ENCODE measurements around the gene CREBBP.

CREBBP gene

GRCh38 chr16:3922241-3922640 is 41.7 kb upstream of the CREBBP start:
- TF ChIP-seq CTCF (IDR thresholded peaks at IDR 0.05; ENCODE audit: low read length) (no peak), EZH2 (IDR thresholded peaks at IDR 0.05; ENCODE audit: borderline replicate concordance, low read length) (no peak)
- peaks cover 5% of the 10 kb centered on the region for H3K9me3 ChIP-seq (ENCODE audit: low read length)
- H3K36me3 ChIP-seq (ENCODE audit: insufficient read depth, low read length) = no peaks in the 10 kb centered on the region; the same call in 1 of the 2 replicates
- H3K9me2 ChIP-seq (ENCODE audit: low read depth, low read length) = no peaks in the 10 kb centered on the region
- H3K4me3 ChIP-seq (ENCODE audit: low read depth, low read length, poor library complexity, severe bottlenecking) = no peak overlapping the region
- no peaks in the 10 kb centered on the region for H4K20me1 ChIP-seq (ENCODE audit: insufficient read depth, low read length)
- H3F3A ChIP-seq (ENCODE audit: insufficient read depth, low read length) = no peaks in the 10 kb centered on the region
- no peak overlapping the region for H2AFZ ChIP-seq (ENCODE audit: low read length)
- no peaks in the 10 kb centered on the region for H3K79me2 ChIP-seq (ENCODE audit: insufficient read depth, low read length)
- H3K9ac ChIP-seq (ENCODE audit: low read length) = no peak overlapping the region
- peaks cover 16% of the 10 kb centered on the region; the same call in 1 of the 2 replicates for H3K27me3 ChIP-seq (ENCODE audit: insufficient read depth, low read length)
- no peak overlapping the region for H3K27ac ChIP-seq (ENCODE audit: low read depth, low read length, poor library complexity, severe bottlenecking)
- H3K4me2 ChIP-seq (ENCODE audit: low read length) = no peak overlapping the region
- H3K4me1 ChIP-seq (ENCODE audit: insufficient read depth, low read length, severe bottlenecking) = no peaks in the 10 kb centered on the region

DNA sequence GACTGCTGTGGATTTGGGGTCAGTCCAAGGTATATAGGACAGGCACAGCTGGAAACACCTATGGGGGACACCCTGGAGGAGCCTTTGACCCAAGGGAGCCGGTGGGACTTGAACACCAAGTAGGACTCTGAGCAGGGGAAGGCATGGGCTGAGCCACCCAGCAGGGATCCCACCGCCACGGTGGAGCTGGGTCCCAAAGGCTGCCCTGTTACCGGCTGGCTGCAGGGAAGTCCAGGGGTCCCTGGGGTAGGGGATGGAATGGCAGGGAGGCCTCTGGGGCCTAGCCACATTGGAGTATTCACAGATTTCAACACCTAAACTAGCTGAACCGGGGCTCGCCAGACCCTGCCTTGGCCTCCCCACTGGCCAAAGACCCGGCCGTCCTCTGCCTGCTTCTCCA is 39.7 kb upstream of the CREBBP start:
- no peak overlapping the region for H3K9ac ChIP-seq (ENCODE audit: low read length)
- no peaks in the 10 kb centered on the region for H3K4me1 ChIP-seq (ENCODE audit: insufficient read depth, low read length, severe bottlenecking)
- H4K20me1 ChIP-seq (ENCODE audit: insufficient read depth, low read length) = no peaks in the 10 kb centered on the region
- H3K4me2 ChIP-seq (ENCODE audit: low read length) = no peak overlapping the region
- H3K79me2 ChIP-seq (ENCODE audit: insufficient read depth, low read length) = no peaks in the 10 kb centered on the region
- H3K36me3 ChIP-seq (ENCODE audit: insufficient read depth, low read length) = no peaks in the 10 kb centered on the region; the same call in 1 of the 2 replicates
- H3K27ac ChIP-seq (ENCODE audit: low read depth, low read length, poor library complexity, severe bottlenecking) = no peak overlapping the region
- no peaks in the 10 kb centered on the region for H3K9me2 ChIP-seq (ENCODE audit: low read depth, low read length)
- no peak overlapping the region for H2AFZ ChIP-seq (ENCODE audit: low read length)
- no peaks in the 10 kb centered on the region for H3F3A ChIP-seq (ENCODE audit: insufficient read depth, low read length)
- H3K27me3 ChIP-seq (ENCODE audit: insufficient read depth, low read length) = peaks cover 20% of the 10 kb centered on the region; the same call in 1 of the 2 replicates
- TF ChIP-seq CTCF (IDR thresholded peaks at IDR 0.05; ENCODE audit: low read length) (no peak), EZH2 (IDR thresholded peaks at IDR 0.05; ENCODE audit: borderline replicate concordance, low read length) (no peak)
- peaks cover 5% of the 10 kb centered on the region for H3K9me3 ChIP-seq (ENCODE audit: low read length)
- H3K4me3 ChIP-seq (ENCODE audit: low read depth, low read length, poor library complexity, severe bottlenecking) = no peak overlapping the region

DNA sequence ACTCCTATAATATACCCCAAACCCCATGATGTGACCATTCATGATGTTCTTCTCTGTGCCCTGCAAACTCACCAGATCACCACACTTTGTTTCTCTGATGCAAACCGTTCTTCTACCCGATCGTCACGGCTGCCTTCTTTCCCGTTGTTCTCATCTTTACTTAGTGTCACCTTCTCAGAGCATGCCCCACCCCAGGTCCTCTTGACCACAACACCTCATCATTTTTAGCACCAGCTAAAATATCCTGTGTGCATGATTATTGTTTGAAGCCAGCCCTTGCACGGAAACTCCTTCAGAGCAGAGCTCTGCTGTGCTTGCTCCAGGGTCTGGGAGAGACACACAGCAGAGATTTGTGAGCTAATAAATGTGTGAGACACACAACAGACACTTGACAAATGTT is 38.9 kb upstream of the CREBBP start:
- Histone ChIP-seq H3K9me3 (ENCODE audit: low read length) (peaks cover 5% of the 10 kb centered on the region), H3K36me3 (ENCODE audit: insufficient read depth, low read length) (no peaks in the 10 kb centered on the region; the same call in 1 of the 2 replicates)
- TF ChIP-seq CTCF (IDR thresholded peaks at IDR 0.05; ENCODE audit: low read length) (no peak), EZH2 (IDR thresholded peaks at IDR 0.05; ENCODE audit: borderline replicate concordance, low read length) (no peak)

More for the DNA sequence above, 38.9 kb upstream of the CREBBP start:
- no peak overlapping the region for H3K9ac ChIP-seq (ENCODE audit: low read length)
- no peaks in the 10 kb centered on the region for H3F3A ChIP-seq (ENCODE audit: insufficient read depth, low read length)
- no peak overlapping the region for H3K4me2 ChIP-seq (ENCODE audit: low read length)
- H3K27me3 ChIP-seq (ENCODE audit: insufficient read depth, low read length) = peaks cover 20% of the 10 kb centered on the region; the same call in 1 of the 2 replicates
- H4K20me1 ChIP-seq (ENCODE audit: insufficient read depth, low read length) = no peaks in the 10 kb centered on the region
- no peak overlapping the region for H2AFZ ChIP-seq (ENCODE audit: low read length)
- no peak overlapping the region for H3K4me3 ChIP-seq (ENCODE audit: low read depth, low read length, poor library complexity, severe bottlenecking)
- H3K4me1 ChIP-seq (ENCODE audit: insufficient read depth, low read length, severe bottlenecking) = no peaks in the 10 kb centered on the region
- no peaks in the 10 kb centered on the region for H3K9me2 ChIP-seq (ENCODE audit: low read depth, low read length)
- no peaks in the 10 kb centered on the region for H3K79me2 ChIP-seq (ENCODE audit: insufficient read depth, low read length)
- H3K27ac ChIP-seq (ENCODE audit: low read depth, low read length, poor library complexity, severe bottlenecking) = no peak overlapping the region
